ENCODE data around the gene CEMIP2. TPM values are rescaled to one million over a fixed set of nuclear protein-coding genes. Genes with fewer than 3 reads are reported as not detected.

Gene CEMIP2
- total and polyA plus RNA-seq, 4 donors, result 18.8 to 123 (median 38.6) TPM

GRCh38 chr9:71816916-71817451 is 48.7 kb upstream of the CEMIP2 start:
- Histone ChIP-seq H3K4me1 (ENCODE audit: control insufficient read depth in 4 of 4, insufficient read depth in 4 of 4, low read length in 3 of 4) (peaks cover 0 to 4% (median 0%) of the 10 kb centered on the region in 4 donors), H3K9me3 (ENCODE audit: control insufficient read depth in 4 of 4, low read length in 3 of 4) (no peaks in the 10 kb centered on the region), H3K27me3 (ENCODE audit: control insufficient read depth in 4 of 4, insufficient read depth in 4 of 4, low read length in 3 of 4) (no peaks in the 10 kb centered on the region), H3K36me3 (ENCODE audit: control insufficient read depth in 4 of 4, insufficient read depth in 3 of 4, low read depth in 1 of 4, low read length in 3 of 4) (no peaks in the 10 kb centered on the region), H3K27ac (ENCODE audit: low read depth in 1 of 2, low read length in 2 of 2) (no peak overlapping the region), H3K9ac (ENCODE audit: low read depth in 1 of 2, low read length in 2 of 2) (no peak overlapping the region), H3K4me3 (ENCODE audit: low read depth in 1 of 3, low read length in 3 of 3) (no peak overlapping the region)
- 58% methylated on average over 9 of the region's 9 CpGs for WGBS
- TF ChIP-seq TAF1 (conservative IDR thresholded peaks at IDR 0.05) (no peak), EGR1 (IDR thresholded peaks at IDR 0.05; ENCODE audit: low read depth in 2 of 2) (no peak), SP1 (IDR thresholded peaks at IDR 0.05) (no peak), FOXA2 (IDR thresholded peaks at IDR 0.05) (no peak), NR2F2 (IDR thresholded peaks at IDR 0.05) (no peak), JUND (IDR thresholded peaks at IDR 0.05) (no peak), HNF4G (IDR thresholded peaks at IDR 0.05) (no peak), MAX (IDR thresholded peaks at IDR 0.05) (no peak), YY1 (IDR thresholded peaks at IDR 0.05) (no peak), FOXA1 (IDR thresholded peaks at IDR 0.05) (no peak), HNF4A (conservative IDR thresholded peaks at IDR 0.05) (no peak), ZBTB33 (IDR thresholded peaks at IDR 0.05) (no peak), RAD21 (IDR thresholded peaks at IDR 0.05) (no peak), GABPA (IDR thresholded peaks at IDR 0.05 in 1 of 2, conservative IDR thresholded peaks at IDR 0.05 in 1 of 2) (no peak), RXRA (IDR thresholded peaks at IDR 0.05) (no peak)
- TF ChIP-seq, protein P1, sequence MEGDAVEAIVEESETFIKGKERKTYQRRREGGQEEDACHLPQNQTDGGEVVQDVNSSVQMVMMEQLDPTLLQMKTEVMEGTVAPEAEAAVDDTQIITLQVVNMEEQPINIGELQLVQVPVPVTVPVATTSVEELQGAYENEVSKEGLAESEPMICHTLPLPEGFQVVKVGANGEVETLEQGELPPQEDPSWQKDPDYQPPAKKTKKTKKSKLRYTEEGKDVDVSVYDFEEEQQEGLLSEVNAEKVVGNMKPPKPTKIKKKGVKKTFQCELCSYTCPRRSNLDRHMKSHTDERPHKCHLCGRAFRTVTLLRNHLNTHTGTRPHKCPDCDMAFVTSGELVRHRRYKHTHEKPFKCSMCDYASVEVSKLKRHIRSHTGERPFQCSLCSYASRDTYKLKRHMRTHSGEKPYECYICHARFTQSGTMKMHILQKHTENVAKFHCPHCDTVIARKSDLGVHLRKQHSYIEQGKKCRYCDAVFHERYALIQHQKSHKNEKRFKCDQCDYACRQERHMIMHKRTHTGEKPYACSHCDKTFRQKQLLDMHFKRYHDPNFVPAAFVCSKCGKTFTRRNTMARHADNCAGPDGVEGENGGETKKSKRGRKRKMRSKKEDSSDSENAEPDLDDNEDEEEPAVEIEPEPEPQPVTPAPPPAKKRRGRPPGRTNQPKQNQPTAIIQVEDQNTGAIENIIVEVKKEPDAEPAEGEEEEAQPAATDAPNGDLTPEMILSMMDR (IDR thresholded peaks at IDR 0.05; ENCODE audit: low read depth, low read length, missing input control), result no peak
- TF ChIP-seq, protein P2, sequence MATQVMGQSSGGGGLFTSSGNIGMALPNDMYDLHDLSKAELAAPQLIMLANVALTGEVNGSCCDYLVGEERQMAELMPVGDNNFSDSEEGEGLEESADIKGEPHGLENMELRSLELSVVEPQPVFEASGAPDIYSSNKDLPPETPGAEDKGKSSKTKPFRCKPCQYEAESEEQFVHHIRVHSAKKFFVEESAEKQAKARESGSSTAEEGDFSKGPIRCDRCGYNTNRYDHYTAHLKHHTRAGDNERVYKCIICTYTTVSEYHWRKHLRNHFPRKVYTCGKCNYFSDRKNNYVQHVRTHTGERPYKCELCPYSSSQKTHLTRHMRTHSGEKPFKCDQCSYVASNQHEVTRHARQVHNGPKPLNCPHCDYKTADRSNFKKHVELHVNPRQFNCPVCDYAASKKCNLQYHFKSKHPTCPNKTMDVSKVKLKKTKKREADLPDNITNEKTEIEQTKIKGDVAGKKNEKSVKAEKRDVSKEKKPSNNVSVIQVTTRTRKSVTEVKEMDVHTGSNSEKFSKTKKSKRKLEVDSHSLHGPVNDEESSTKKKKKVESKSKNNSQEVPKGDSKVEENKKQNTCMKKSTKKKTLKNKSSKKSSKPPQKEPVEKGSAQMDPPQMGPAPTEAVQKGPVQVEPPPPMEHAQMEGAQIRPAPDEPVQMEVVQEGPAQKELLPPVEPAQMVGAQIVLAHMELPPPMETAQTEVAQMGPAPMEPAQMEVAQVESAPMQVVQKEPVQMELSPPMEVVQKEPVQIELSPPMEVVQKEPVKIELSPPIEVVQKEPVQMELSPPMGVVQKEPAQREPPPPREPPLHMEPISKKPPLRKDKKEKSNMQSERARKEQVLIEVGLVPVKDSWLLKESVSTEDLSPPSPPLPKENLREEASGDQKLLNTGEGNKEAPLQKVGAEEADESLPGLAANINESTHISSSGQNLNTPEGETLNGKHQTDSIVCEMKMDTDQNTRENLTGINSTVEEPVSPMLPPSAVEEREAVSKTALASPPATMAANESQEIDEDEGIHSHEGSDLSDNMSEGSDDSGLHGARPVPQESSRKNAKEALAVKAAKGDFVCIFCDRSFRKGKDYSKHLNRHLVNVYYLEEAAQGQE (IDR thresholded peaks at IDR 0.05), result no peak
- TF ChIP-seq, protein P3, sequence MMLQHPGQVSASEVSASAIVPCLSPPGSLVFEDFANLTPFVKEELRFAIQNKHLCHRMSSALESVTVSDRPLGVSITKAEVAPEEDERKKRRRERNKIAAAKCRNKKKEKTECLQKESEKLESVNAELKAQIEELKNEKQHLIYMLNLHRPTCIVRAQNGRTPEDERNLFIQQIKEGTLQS (IDR thresholded peaks at IDR 0.05), result no peak
- no peak for DNase-seq (ENCODE audit: low spot score)

All from liver (tissue), 9 donors.